Measurements from ENCODE around the gene DCHS2. TPM values are rescaled to one million over a fixed set of nuclear protein-coding genes. Genes with fewer than 3 reads are reported as not detected.

DCHS2 gene
- total RNA-seq, 4 donors from 2014 or later, result 0.26 to 0.93 (median 0.58) TPM

DNA sequence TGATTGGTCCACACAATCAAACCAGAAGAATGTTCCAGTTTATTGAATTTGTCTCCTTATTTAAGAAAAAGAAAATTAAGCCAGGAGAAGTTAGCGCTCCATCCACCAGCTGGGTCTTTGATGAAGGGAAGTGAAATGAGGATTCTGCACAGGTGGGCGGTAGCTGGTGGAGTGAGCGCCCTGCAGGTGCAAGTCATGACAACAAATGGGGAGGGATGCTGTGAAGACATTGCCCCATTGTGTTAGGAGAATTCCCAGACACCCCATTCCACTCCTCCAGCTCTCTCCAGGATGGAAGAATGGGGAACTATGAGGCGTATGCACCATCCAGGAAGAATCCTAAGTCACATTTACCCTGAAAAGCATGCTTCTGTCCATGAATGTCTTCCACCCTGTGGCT lies 35.7 kb upstream of the DCHS2 start:
- DNase-seq (ENCODE audit: low spot score in 2 of 2), result no peak
- no peak for TF ChIP-seq EP300 (IDR thresholded peaks at IDR 0.05)
- TF ChIP-seq POLR2AphosphoS5 (IDR thresholded peaks at IDR 0.05), result no peak
- TF ChIP-seq, protein P1, sequence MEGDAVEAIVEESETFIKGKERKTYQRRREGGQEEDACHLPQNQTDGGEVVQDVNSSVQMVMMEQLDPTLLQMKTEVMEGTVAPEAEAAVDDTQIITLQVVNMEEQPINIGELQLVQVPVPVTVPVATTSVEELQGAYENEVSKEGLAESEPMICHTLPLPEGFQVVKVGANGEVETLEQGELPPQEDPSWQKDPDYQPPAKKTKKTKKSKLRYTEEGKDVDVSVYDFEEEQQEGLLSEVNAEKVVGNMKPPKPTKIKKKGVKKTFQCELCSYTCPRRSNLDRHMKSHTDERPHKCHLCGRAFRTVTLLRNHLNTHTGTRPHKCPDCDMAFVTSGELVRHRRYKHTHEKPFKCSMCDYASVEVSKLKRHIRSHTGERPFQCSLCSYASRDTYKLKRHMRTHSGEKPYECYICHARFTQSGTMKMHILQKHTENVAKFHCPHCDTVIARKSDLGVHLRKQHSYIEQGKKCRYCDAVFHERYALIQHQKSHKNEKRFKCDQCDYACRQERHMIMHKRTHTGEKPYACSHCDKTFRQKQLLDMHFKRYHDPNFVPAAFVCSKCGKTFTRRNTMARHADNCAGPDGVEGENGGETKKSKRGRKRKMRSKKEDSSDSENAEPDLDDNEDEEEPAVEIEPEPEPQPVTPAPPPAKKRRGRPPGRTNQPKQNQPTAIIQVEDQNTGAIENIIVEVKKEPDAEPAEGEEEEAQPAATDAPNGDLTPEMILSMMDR (IDR thresholded peaks at IDR 0.05), result no peak
- TF ChIP-seq POLR2A (IDR thresholded peaks at IDR 0.05), result no peak
- no peaks in the 10 kb centered on the region for H3K36me3 ChIP-seq
- WGBS, result 84% methylated on average over 4 of the region's 4 CpGs
- H3K27me3 ChIP-seq, result no peaks in the 10 kb centered on the region
- no peak overlapping the region for H3K27ac ChIP-seq
- H3K9me3 ChIP-seq, result no peaks in the 10 kb centered on the region
- peaks cover 15% of the 10 kb centered on the region for H3K4me1 ChIP-seq
- H3K4me3 ChIP-seq, result no peak overlapping the region

DNA sequence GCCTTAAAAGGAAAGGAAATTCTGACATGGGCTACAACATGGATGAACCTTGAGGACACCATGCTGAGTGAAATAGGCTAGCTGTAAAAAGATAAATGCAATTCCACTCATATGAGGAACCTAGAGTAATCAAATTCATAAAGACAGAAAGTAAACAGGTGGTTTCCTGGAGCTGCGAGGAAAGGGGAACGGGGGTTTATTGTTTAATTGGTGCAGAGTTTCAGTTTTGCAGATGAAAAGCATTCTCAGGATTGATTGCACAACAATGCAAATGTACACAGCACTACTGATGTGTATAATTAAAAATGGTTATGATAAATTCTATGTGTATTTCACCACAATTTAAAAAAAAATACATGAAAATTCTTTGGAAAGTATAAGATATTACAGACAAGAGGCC lies 34.6 kb upstream of the DCHS2 start:
- Histone ChIP-seq H3K4me3 (no peak overlapping the region), H3K27ac (no peak overlapping the region), H3K27me3 (no peaks in the 10 kb centered on the region), H3K36me3 (no peaks in the 10 kb centered on the region), H3K9me3 (no peaks in the 10 kb centered on the region), H3K4me1 (peaks cover 15% of the 10 kb centered on the region)
- WGBS, result 52% methylated on average over 2 of the region's 2 CpGs
- TF ChIP-seq EP300 (IDR thresholded peaks at IDR 0.05) (no peak), POLR2AphosphoS5 (IDR thresholded peaks at IDR 0.05) (no peak), POLR2A (IDR thresholded peaks at IDR 0.05) (no peak)
- TF ChIP-seq, protein P1 (IDR thresholded peaks at IDR 0.05), result no peak
- DNase-seq (ENCODE audit: low spot score in 2 of 2), result no peak

DNA sequence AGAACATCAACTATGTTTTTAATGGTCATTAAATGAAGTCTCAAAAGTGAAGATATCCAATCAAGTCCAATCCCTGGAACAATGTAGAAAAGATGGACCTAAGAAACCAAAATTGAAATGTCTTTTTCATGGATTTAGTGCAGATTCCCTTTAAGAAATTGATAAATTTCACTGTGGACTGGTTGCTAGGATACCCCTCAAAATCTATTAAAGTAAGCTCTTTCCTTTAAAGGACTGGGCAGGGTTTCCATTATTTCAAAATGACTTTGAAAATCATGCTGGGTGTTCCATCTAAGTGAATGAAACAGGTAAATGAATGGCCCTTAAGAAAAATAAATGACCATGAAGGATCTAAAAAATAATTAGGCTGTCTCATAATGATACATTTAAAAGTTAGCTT lies 30.0 kb upstream of the DCHS2 start:
- Histone ChIP-seq H3K36me3 (no peaks in the 10 kb centered on the region), H3K27me3 (no peaks in the 10 kb centered on the region), H3K27ac (no peak overlapping the region), H3K9me3 (no peaks in the 10 kb centered on the region), H3K4me3 (no peak overlapping the region), H3K4me1 (no peaks in the 10 kb centered on the region)
- TF ChIP-seq POLR2A (IDR thresholded peaks at IDR 0.05) (no peak), EP300 (IDR thresholded peaks at IDR 0.05) (no peak), POLR2AphosphoS5 (IDR thresholded peaks at IDR 0.05) (no peak)
- TF ChIP-seq, protein P1 (IDR thresholded peaks at IDR 0.05), result no peak
- no peak for DNase-seq (ENCODE audit: low spot score in 2 of 2)

DNA sequence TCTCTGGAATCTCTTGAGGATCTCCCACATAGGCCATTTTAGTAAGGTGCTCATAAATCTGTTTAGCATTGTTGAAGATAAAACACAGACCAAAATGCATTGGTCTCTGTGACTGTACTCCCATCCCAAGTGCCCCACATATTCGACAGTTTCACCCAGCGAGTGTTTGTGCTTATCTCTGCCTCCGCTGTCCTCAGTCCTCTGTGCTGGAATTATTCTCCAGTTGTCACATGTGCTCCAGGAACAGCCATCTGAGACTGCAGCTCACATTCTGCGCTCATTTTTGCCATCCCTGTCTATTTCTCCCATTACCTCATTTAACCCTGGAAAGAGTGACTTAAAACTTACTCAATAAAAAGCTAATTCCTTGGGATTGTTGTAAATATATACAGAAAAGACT lies 27.6 kb upstream of the DCHS2 start:
- no peak overlapping the region for H3K4me3 ChIP-seq
- H3K4me1 ChIP-seq, result no peaks in the 10 kb centered on the region
- DNase-seq (ENCODE audit: low spot score in 2 of 2), result no peak
- 77% methylated on average over 4 of the region's 4 CpGs for WGBS
- no peak overlapping the region for H3K27ac ChIP-seq
- TF ChIP-seq POLR2A (IDR thresholded peaks at IDR 0.05), result no peak
- TF ChIP-seq EP300 (IDR thresholded peaks at IDR 0.05), result no peak
- TF ChIP-seq, protein P1 (IDR thresholded peaks at IDR 0.05), result no peak
- no peaks in the 10 kb centered on the region for H3K36me3 ChIP-seq
- peaks cover 6% of the 10 kb centered on the region for H3K27me3 ChIP-seq
- H3K9me3 ChIP-seq, result no peaks in the 10 kb centered on the region

DNA sequence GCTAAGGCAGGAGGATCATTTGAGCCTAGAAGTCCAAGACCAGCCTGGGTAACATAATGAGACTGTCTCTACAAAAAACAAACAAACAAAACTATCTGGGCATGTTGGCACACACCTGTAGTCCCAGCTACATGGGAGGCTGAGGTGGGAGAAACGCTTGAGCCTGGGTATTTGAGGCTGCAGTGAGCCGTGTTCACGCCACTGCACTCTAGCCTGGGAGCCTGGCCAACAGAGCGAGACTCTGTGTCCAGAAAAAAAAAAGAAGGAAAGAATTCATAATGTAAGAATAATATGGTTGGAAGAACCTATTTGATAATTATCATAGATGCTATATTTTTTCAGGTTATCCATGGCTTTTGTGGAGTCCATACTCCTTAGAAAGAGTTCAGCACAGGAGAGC lies 26.0 kb upstream of the DCHS2 start:
- 73% methylated on average over 4 of the region's 4 CpGs for WGBS
- no peak for DNase-seq (ENCODE audit: low spot score in 2 of 2)
- Histone ChIP-seq H3K9me3 (no peaks in the 10 kb centered on the region), H3K36me3 (no peaks in the 10 kb centered on the region), H3K4me3 (no peak overlapping the region), H3K27ac (no peak overlapping the region), H3K27me3 (peaks cover 6% of the 10 kb centered on the region), H3K4me1 (no peaks in the 10 kb centered on the region)
- TF ChIP-seq POLR2A (IDR thresholded peaks at IDR 0.05), result no peak
- TF ChIP-seq EP300 (IDR thresholded peaks at IDR 0.05), result no peak
- TF ChIP-seq, protein P1 (IDR thresholded peaks at IDR 0.05), result no peak
- TF ChIP-seq POLR2AphosphoS5 (IDR thresholded peaks at IDR 0.05), result no peak

Data from suprapubic skin (tissue), 4 donors.